Dermis microvascular lymphatic vessel endothelial cell (primary cell): ENCODE measurements around the gene NUDT19. TPM values are rescaled to one million over a fixed set of nuclear protein-coding genes. Genes with fewer than 3 reads are reported as not detected.
"Not testable (repeated sequence)": the region's sequence is repeated elsewhere in the genome, so short reads cannot be mapped to it uniquely, and the experiment has no call there.

Experiments used
- DNase-seq, 2 donors: peaks; one replicate each; pipeline versions ENCODE4 v3.0.0 to v3.0.0-alpha.2; 2010; ENCODE audit warnings: low read depth in 2 of 2
- total RNA-seq: library from RNA; depleted of rRNA; stranded (reverse); fragments of >200 nt; gene quantifications from 2 replicates; pipeline ENCODE4 v1.2.1, GENCODE V29; 2014

Gene NUDT19
- total RNA-seq, 1 donor from 2014 or later = 7.6 TPM

GRCh38 chr19:32708457-32708856, 16.8 kb downstream of the NUDT19 start:
- DNase-seq = no peak

- no peak for DNase-seq
Observed at GRCh38 chr19:32709032-32709431, 17.4 kb downstream of the NUDT19 start.

DNA sequence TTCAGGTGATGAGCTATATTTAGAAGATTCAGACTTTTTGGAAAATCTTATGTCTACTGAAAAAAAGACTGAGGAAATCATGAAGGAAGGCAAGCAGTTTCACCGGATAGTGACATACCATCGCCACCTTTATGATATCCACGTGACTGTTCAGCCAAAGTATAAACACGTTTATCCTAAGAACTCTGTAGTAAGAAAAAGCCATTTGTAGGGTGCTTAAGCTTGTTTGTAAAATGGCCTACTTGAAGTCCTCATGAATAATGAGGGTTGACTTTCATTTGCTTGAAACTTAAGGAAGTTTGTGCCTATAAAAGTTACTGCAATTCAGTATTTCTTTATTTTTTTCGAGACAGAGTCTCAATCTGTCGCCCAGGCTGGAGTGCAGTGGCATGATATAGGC, 20.1 kb downstream of the NUDT19 start:
- no peak for DNase-seq

GRCh38 chr19:32716203-32716602, 24.6 kb downstream of the NUDT19 start:
- not testable (repeated sequence) for DNase-seq

- DNase-seq = no peak
Observed at GRCh38 chr19:32717496-32717895, 25.9 kb downstream of the NUDT19 start.

DNA sequence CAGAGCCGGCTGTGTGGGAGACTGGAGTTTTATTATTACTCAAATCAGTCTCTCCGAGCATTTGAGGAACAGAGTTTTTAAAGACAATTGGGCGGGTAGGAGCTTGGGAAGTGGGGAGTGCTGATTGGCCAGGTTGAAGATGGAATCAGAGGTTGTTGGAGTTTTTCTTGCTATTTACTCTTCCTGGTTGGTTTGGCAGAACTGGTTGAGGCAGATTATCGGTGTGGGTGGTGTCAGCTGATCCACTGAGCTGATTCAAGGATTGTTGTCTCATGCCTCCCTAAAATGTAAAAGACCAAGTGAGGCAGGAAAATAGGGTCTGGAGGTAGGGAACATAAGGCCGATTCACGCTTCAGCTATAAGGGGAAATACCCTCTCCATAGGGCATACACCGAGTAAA, 26.7 kb downstream of the NUDT19 start:
- DNase-seq = no peak

DNA sequence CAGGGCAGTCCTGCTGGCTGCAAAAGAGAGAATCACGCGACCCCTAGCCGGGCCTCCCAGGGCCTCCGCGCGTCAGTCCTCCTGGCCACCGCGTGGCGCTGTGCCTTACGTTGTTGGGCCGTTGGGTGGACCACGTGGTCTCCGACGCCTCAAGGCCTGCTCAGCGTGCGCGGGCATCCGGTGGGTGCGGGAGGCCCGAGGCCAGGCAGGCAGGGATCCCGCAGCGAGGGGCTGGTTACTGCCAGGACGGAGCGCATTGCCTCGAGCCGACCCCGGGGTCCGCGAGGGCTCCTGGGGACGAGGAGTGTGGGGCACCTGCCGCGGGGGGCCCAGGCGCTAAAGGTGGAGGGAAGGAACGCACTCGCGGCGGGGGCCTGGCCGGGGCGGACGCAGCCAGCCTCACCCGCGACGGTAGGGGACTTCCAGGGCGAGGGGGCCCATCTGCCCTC, 28.0 kb downstream of the NUDT19 start, which contains the start of gene TDRD12:
Gene TDRD12, plus strand, starts transcription at position 157 of the 449 bp plus-strand sequence. CDS start 306 bp downstream, outside the sequence.
- DNase-seq = no peak

DNA sequence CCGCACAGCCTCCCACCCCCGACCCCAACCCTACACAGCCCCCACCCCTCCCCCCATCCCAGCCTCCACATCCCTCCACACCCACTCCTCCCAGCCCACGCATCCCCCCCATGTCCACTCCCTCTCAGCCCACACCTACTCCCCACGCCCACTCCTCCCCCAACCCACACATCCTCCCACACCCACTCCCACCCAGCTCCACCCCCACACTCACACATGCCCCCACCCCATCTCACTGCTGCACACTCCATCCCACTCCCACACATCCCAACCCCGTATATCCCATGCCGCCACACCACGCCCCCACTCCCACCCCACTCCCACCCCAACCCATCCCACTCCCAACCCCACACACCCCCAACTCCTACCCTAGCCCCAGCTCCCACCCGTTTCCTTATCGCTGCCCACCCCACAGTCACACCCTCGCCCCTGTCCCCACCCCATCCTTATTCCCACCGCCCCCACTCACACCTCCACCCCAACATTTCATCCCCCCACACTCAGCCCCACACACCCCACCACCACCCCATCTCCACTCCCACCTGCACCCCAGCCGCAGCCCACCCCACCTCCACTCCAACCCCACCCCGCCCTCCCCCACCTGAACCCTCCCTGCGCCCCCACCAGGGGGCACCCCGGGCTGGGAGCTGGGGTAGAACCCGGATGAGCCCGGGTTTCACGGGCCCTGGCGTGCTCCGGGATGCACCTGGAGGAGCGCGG, 28.8 kb downstream of the NUDT19 start:
- no peak for DNase-seq

DNA sequence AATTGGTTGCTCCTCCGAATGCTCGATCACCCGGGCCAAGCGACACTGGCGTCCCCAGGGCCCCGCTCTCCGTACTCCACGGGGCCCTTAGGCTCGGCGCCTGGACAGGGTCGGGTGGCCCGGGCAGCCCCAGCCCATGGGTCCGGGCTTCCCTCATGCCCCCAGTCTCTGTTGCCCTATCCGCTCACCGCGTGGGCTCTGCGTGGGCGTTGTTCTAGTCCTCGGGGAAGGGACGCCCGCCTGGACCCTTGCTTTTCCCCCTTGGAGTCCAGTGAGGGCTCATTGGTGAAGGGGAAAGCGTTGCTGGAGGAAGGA, 29.3 kb downstream of the NUDT19 start:
- DNase-seq = no peak

GRCh38 chr19:32735936-32736335, 44.3 kb downstream of the NUDT19 start:
- DNase-seq = no peak

GRCh38 chr19:32743021-32743420, 51.4 kb downstream of the NUDT19 start:
- no peak for DNase-seq

GRCh38 chr19:32743447-32743846, 51.8 kb downstream of the NUDT19 start:
- DNase-seq = no peak

DNA sequence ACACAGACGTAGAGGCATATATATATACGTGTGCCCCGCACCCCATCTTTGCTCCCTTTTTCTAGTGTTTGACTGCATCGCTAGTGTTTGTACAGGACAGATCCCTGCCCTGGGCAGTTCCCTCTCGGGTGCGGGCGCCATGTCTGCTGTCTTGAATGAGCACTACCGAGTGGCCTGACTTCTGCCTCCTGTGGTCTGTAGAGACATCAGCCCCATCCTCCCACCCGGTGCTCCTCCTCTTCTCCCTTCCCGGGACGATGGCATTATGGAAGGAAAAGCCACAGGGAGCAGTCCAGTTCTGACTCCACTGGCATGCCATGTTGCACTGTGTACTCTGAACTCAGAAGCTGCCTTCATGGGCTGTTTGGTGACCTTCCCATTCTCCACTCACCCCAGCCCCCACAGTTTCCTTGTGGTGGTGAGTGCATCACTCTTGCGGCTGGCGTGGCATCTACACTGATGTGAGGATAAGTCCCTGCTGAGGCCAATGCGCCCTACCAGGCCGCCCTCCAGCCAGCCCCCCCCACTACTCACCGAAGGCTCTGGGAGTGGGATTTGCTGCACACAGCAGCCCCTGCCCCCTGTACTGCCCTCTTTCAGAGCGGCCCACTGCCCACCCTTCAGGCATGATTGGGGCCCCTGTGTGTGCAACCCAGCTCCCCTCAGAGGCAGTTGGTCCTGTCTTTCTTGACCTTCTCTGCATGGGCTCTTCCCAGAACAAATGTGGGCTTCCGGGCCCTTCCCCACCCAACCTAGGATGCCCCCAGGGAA, 53.1 kb downstream of the NUDT19 start:
- DNase-seq = no peak

- DNase-seq = not testable (repeated sequence)
Observed at GRCh38 chr19:32745594-32746251, 54.1 kb downstream of the NUDT19 start.

DNA sequence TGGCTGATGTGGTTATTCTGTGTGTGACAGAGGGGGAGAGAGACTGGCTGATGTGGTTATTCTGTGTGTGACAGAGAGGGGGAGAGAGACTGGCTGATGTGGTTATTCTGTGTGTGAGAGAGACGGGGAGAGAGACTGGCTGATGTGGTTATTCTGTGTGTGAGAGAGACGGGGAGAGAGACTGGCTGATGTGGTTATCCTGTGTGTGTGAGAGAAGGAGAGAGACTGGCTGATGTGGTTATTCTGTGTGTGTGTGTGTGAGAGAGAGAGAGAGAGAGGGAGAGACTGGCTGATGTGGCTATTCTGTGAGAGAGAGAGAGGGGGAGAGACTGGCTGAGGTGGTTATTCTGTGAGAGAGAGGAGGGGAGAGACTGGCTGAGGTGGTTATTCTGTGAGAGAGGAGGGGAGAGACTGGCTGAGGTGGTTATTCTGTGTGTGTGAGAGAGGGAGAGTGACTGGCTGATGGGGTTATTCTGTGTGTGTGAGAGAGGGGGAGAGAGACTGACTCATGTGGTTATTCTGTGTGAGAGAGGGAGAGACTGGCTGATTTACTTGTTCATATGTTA, 55.1 kb downstream of the NUDT19 start:
- DNase-seq = not testable (repeated sequence)

DNA sequence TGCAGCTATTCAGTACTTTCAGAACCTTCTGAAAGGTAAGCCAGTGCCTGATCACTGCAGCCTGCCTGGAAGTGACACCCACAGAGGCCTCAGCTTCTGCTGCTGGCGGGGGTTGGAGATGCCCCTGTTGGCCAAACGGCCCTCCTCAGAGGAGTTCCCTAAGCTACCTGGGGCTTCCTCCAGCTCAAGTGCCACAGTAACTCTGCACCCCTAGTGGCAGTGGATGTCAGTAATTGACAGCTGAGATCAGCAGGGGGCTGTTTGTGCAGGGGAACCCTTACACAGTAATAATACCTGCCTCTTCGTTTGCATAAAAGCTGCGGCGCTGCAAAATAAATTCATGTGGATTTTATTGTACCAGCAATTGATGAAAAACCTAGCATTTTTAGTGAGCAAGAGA, 56.9 kb downstream of the NUDT19 start:
- DNase-seq = no peak

GRCh38 chr19:32748948-32749347, 57.3 kb downstream of the NUDT19 start:
- no peak for DNase-seq

- DNase-seq = no peak
Observed at GRCh38 chr19:32749361-32749760, 57.7 kb downstream of the NUDT19 start.

DNA sequence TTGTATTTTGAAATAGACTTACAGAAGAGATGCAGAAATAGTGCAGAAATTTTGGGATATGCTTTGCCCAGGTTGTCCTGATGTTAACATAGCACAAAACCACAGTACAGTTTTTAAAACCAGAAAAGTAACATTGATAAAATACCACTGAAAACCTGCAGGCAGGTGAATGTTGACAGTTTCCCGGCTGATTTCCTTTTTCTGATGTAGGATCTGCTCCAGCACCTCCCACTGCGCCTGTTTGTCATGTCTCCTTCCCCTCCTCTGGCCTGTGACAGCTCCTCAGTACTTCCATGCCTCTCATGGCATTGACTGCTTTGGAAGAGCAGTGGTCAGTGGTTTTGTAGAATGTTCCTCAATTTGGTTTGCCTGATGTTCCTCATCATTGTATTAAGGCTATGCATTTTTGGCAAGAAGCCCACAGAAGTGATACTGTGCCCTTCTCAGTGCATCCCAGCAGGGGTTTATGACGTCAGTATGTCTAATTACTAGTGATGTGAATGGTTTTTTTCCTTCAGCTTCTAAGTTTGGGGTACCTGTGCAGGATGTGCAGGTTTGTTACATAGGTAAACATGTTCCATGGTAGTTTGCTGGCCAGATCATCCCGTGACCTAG, 58.9 kb downstream of the NUDT19 start:
- no peak for DNase-seq

DNA sequence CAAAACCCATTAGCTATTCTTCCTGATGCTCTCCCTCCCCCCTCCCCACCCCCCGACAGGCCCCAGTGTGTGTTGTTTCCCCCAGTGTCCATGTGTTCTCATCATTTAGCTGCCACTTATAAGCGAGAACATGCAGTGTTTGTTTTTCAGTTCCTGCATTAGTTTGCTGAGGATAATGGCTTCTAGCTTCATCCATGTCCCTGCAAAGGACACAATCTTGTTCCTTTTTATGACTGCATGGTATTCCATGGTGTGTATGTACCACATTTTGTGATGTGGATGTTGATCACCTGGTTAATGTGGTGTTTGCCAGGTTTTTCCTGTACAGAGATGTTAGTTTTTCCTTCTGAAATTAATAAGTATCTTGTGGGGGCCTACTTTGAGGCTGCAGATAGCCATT, 59.4 kb downstream of the NUDT19 start:
- no peak for DNase-seq

- no peak for DNase-seq
Observed at GRCh38 chr19:32757189-32757588, 65.6 kb downstream of the NUDT19 start.
